Measurements from ENCODE around the gene ZNF618.

Gene ZNF618

GRCh38 chr9:113963017-113963620 is 87.0 kb downstream of the ZNF618 start:
- no peak for DNase-seq

GRCh38 chr9:113963696-113964494 is 87.8 kb downstream of the ZNF618 start:
- DNase-seq: no peak

- DNase-seq: no peak
These were observed 88.5 kb downstream of the ZNF618 start for GRCh38 chr9:113964495-113965170.

GRCh38 chr9:113966394-113966793 is 90.3 kb downstream of the ZNF618 start:
- no peak for DNase-seq

- DNase-seq: no peak
These were observed 91.3 kb downstream of the ZNF618 start for GRCh38 chr9:113967380-113967779.

GRCh38 chr9:113969343-113969742 is 93.2 kb downstream of the ZNF618 start:
- no peak for DNase-seq

GRCh38 chr9:113973226-113973625 is 97.1 kb downstream of the ZNF618 start:
- no peak for DNase-seq

GRCh38 chr9:113973963-113974413 is 97.9 kb downstream of the ZNF618 start:
- DNase-seq: no peak

- DNase-seq: no peak
These were observed 100.8 kb downstream of the ZNF618 start for GRCh38 chr9:113976915-113977314.

- DNase-seq: no peak
These were observed 102.7 kb downstream of the ZNF618 start for GRCh38 chr9:113978725-113979342.

GRCh38 chr9:113979343-113980127 is 103.4 kb downstream of the ZNF618 start:
- no peak for DNase-seq

GRCh38 chr9:113984639-113985380 is 108.7 kb downstream of the ZNF618 start:
- DNase-seq: no peak

- DNase-seq: no peak
These were observed 110.0 kb downstream of the ZNF618 start for GRCh38 chr9:113985968-113986585.

- no peak for DNase-seq
These were observed 110.8 kb downstream of the ZNF618 start for GRCh38 chr9:113986931-113987330.

GRCh38 chr9:113987526-113987925 is 111.4 kb downstream of the ZNF618 start:
- DNase-seq: no peak

GRCh38 chr9:113988385-113989016 is 112.4 kb downstream of the ZNF618 start:
- no peak for DNase-seq

- DNase-seq: no peak
These were observed 113.1 kb downstream of the ZNF618 start for GRCh38 chr9:113989017-113989713.

- DNase-seq: no peak
These were observed 113.8 kb downstream of the ZNF618 start for GRCh38 chr9:113989714-113990569.

- DNase-seq: no peak
These were observed 114.4 kb downstream of the ZNF618 start for GRCh38 chr9:113990570-113990907.
